Measurements from ENCODE around the gene ZNF790.

The ZNF790 gene

DNA sequence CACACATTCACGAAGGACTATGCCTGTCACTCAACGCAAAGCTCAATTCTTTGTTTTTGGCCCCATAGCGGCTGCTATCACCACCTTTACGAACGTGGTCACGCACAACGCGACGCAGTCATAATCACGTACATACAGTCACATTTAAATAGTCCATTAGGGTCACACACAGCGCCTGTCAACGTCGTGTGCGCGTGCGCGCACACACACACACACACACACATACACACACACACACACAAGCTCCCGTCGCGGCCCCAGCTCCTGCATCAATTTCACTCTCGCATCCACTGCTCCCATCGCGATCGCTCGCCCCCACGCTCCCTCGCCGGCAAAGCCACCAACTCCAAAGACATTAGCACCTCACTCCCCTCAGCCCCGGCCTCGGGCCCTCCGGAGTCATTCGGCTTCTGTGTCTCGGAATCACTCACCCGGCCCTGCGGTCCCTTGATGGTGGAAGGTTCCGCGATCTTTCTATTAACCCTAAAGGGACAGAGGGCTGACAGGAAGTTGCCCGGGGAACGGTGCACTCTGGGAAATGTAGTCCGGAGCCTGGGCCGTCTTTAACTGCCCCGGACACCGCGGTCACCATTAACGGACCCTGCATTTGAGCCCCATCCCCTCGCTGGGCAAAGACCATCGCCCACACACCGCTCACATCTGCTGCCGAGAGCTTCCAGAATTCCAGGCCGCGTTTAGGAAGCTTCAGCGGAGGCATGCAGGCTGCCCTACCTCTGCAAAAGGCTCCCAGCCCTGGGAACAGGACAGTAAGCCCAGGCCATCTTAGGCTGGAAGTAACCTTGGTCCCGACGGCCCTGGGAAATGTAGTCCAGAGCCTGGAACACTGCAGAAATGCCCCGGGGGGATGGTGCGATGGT is at the start of gene ZNF790:
Gene ZNF790, minus strand, starts transcription at position 482 of the 878 bp plus-strand sequence. CDS start 12,768 bp downstream, outside the sequence.
- H3K4me3 ChIP-seq (ENCODE audit: low read depth, low read length) = peak within 1 kb of the TSS; percentile 87
- DNase-seq (ENCODE audit: low read depth, low spot score) = peak; percentile 56
- TF ChIP-seq, protein P1, sequence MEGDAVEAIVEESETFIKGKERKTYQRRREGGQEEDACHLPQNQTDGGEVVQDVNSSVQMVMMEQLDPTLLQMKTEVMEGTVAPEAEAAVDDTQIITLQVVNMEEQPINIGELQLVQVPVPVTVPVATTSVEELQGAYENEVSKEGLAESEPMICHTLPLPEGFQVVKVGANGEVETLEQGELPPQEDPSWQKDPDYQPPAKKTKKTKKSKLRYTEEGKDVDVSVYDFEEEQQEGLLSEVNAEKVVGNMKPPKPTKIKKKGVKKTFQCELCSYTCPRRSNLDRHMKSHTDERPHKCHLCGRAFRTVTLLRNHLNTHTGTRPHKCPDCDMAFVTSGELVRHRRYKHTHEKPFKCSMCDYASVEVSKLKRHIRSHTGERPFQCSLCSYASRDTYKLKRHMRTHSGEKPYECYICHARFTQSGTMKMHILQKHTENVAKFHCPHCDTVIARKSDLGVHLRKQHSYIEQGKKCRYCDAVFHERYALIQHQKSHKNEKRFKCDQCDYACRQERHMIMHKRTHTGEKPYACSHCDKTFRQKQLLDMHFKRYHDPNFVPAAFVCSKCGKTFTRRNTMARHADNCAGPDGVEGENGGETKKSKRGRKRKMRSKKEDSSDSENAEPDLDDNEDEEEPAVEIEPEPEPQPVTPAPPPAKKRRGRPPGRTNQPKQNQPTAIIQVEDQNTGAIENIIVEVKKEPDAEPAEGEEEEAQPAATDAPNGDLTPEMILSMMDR (IDR thresholded peaks at IDR 0.05; ENCODE audit: insufficient read depth, low read length, missing control alignments) = no peak
- ChIA-PET POLR2A (interaction anchor here (0.7 to 2.0 kb wide), 5 partner anchors 9 to 532 kb away, joined by 3 to 29 read pairs (median 3); partner anchors contain the start of genes ZNF260, ZNF345, ZNF527 and ZNF850), CTCF (interaction anchor here (1.1 to 1.3 kb wide), 2 partner anchors 24 to 135 kb away, joined by 3 read pairs; no protein-coding TSS in a partner anchor)

DNA sequence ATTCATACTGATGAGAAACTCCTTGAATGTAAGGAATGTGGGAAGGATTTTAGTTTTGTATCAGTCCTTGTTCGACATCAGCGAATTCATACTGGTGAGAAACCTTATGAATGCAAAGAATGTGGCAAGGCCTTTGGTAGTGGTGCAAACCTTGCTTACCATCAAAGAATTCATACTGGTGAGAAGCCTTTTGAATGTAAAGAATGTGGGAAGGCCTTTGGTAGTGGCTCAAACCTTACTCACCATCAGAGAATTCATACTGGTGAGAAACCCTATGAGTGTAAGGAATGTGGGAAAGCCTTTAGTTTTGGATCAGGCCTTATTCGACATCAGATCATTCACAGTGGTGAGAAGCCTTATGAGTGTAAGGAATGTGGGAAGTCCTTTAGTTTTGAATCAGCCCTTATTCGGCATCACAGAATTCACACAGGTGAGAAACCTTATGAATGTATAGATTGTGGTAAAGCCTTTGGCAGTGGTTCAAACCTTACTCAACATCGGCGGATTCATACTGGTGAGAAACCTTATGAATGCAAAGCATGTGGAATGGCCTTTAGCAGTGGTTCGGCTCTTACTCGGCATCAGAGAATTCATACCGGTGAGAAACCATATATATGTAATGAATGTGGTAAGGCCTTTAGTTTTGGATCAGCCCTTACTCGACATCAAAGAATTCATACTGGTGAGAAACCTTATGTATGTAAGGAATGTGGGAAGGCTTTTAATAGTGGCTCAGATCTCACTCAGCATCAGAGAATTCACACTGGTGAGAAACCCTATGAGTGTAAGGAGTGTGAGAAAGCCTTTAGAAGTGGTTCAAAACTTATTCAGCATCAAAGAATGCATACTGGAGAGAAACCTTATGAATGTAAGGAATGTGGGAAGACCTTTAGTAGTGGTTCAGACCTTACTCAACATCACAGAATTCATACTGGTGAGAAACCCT is 39.1 kb upstream of the ZNF790 start:
- ChIA-PET CTCF (no interaction called here), POLR2A (no interaction called here)
- no peak for DNase-seq (ENCODE audit: low read depth, low spot score)
- no peak overlapping the region for H3K4me3 ChIP-seq (ENCODE audit: low read depth, low read length)
- TF ChIP-seq, protein P1 (IDR thresholded peaks at IDR 0.05; ENCODE audit: insufficient read depth, low read length, missing control alignments) = no peak

DNA sequence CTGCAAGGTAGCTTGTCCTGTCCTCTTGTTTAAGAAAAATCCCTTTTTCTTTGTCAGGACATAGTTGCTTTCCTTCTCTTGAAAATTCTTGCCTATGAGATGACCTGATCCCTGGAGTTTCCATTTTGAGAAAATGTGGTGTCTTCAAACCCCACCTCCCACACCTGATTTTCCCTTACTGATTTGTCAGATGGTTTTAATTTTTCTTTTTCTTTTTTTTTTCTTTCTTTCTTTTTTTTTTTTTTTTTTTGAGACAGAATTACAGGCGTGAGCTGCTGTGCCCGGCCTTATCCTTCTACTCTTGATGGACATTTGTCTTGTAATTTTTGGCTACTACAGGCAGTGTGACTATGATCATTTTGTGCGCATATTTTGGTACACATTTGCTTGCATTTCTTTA is 13.7 kb upstream of the ZNF790 start:
- no peak for DNase-seq (ENCODE audit: low read depth, low spot score)
- H3K4me3 ChIP-seq (ENCODE audit: low read depth, low read length) = peak overlapping the region; percentile 100; the same call in 1 of the 2 replicates
- ChIA-PET POLR2A (no interaction called here), CTCF (interaction anchor here (0.7 kb wide), 1 partner anchor 372 kb away, joined by 3 read pairs; no protein-coding TSS in a partner anchor)
- TF ChIP-seq, protein P1 (IDR thresholded peaks at IDR 0.05; ENCODE audit: insufficient read depth, low read length, missing control alignments) = no peak

DNA sequence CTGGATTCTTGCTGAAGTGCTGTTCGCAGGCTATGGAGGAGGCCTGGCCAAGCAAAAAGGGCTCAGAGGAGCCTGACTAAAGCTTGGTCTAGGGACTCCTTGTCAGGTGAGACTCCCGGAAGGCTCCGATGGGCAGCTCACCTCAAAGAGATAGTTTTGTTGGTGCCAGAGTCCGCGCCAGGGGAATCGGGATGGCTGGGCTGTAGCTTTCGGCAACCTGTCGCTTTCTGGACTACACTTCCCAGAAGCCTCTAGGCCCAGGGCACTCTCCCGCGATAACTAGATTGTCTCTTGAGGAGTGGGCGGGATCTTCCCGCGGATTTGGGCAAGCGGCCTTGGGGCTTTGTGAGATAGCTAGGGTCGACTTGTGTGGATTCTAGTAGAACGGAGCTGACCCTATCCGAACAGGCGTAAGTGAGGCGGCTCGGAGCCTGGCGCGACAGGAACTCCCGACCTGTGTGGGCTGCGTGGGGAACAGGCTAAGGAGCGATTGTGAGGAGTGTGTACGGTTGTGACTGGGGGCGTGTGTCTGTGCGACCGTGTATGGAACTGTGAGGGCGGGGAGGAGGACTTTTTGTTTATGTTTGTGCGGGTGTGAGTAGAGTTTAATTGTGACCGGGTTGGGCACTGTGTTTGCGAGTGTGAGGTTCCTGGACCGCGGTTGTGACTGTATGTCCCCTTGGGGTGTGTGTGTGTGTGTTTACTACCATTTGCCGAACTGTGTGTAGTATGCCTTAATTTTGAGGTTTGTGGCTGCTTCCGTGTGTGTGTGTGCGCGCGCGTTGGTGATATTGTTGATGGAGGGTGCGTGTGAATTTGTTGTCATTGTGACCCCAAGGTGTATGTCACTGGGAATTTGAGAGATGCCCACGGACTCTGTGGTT is 12.6 kb upstream of the ZNF790 start, which contains the start of gene ZNF345:
Gene ZNF345, plus strand, starts transcription at position 318 of the 884 bp plus-strand sequence. CDS start 25,955 bp downstream, outside the sequence.
- POLR2A ChIA-PET = interaction anchor here (0.6 to 2.2 kb wide), 3 partner anchors 13 to 533 kb away, joined by 3 to 29 read pairs (median 3); partner anchors contain the start of gene ZNF790
- TF ChIP-seq, protein P1 (IDR thresholded peaks at IDR 0.05; ENCODE audit: insufficient read depth, low read length, missing control alignments) = no peak
- peak; percentile 68 for DNase-seq (ENCODE audit: low read depth, low spot score)
- H3K4me3 ChIP-seq (ENCODE audit: low read depth, low read length) = peak within 1 kb of the TSS; percentile 100
- CTCF ChIA-PET = interaction anchor here (1.5 kb wide), 1 partner anchor 66 kb away, joined by 3 read pairs; no protein-coding TSS in a partner anchor

All from AG04449 (cell line).